NCI-H2196 treated with DMSO at 0.1 percent for 48 hours (cell line): ENCODE results near the gene PACSIN1.

Experiments used
- DNase-seq: peaks from one replicate; lab custom pipeline; 2025; ENCODE audit not compliant: unreplicated experiment; lab: John Stamatoyannopoulos, UW

Gene PACSIN1

GRCh38 chr6:34543421-34543820, 77.5 kb downstream of the PACSIN1 start:
- no peak for DNase-seq

GRCh38 chr6:34544052-34544604, 78.3 kb downstream of the PACSIN1 start:
- DNase-seq = no peak

GRCh38 chr6:34544776-34545471, 79.0 kb downstream of the PACSIN1 start:
- DNase-seq = no peak

- DNase-seq = peak; percentile 78
These were observed 80.9 kb downstream of the PACSIN1 start for GRCh38 chr6:34546551-34547321.

- no peak for DNase-seq
These were observed 82.1 kb downstream of the PACSIN1 start for GRCh38 chr6:34547701-34548644.

GRCh38 chr6:34549026-34549803, 83.3 kb downstream of the PACSIN1 start:
- no peak for DNase-seq

GRCh38 chr6:34549804-34550202, 83.9 kb downstream of the PACSIN1 start:
- no peak for DNase-seq

- no peak for DNase-seq
These were observed 85.8 kb downstream of the PACSIN1 start for GRCh38 chr6:34551720-34552119.

- DNase-seq = no peak
These were observed 86.7 kb downstream of the PACSIN1 start for GRCh38 chr6:34552620-34553019.

- no peak for DNase-seq
These were observed 87.3 kb downstream of the PACSIN1 start for GRCh38 chr6:34553146-34553545.

- DNase-seq = no peak
These were observed 87.9 kb downstream of the PACSIN1 start for GRCh38 chr6:34553750-34554149.

- no peak for DNase-seq
These were observed 88.6 kb downstream of the PACSIN1 start for GRCh38 chr6:34554291-34555006.

GRCh38 chr6:34555007-34555322, 89.1 kb downstream of the PACSIN1 start:
- no peak for DNase-seq

GRCh38 chr6:34555328-34555727, 89.5 kb downstream of the PACSIN1 start:
- DNase-seq = no peak

GRCh38 chr6:34556031-34556471, 90.2 kb downstream of the PACSIN1 start, which contains the start of gene SPDEF:
Gene SPDEF (minus strand): TSS chr6:34556329. CDS start chr6:34544455, 11,874 bp downstream.
- DNase-seq = peak; percentile 29

- no peak for DNase-seq
These were observed 90.6 kb downstream of the PACSIN1 start for GRCh38 chr6:34556493-34556892.

GRCh38 chr6:34557228-34557627, 91.4 kb downstream of the PACSIN1 start:
- DNase-seq = no peak

- DNase-seq = no peak
These were observed 92.4 kb downstream of the PACSIN1 start for GRCh38 chr6:34558172-34558714.

- no peak for DNase-seq
These were observed 93.9 kb downstream of the PACSIN1 start for GRCh38 chr6:34559651-34560365.
